Endometrium (tissue), 2 donors: Measurements from ENCODE around the gene ABHD5.

Source experiments
- FAIRE-seq: peaks from 2 replicates; lab custom pipeline; 2012; peaks lifted over from hg19 to GRCh38; lab: Jason Lieb, UNC
- donor health status: control.
- donor health status: control.

The ABHD5 gene

DNA sequence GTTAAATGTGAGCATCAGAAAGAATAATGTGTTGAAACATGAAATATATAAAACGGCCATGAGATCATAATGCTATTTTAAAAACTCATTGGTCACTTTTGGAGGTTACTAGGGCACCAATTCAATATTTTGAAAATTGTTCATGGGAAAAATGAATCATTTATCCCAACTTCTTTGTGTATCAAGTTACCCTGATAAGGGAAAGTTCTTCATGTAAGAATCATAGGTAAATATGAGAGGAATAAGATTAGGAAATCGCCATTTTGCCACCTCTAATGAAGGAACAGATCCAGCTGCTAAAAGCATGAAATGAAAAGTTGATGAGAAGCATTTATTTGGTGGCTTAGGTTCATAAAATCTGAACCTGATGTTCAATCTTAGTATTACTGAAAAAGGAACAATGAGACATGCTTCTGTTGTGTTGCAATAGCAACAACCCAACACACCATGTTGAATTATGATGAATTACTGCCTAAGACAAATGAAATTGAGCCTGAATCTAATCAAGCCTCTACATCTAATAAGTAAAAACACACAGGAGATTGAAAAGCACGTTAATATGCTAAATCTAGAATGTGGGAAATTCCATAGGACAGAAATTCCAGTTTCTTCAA is 32.5 kb downstream of the ABHD5 start:
- FAIRE-seq, result no peak

DNA sequence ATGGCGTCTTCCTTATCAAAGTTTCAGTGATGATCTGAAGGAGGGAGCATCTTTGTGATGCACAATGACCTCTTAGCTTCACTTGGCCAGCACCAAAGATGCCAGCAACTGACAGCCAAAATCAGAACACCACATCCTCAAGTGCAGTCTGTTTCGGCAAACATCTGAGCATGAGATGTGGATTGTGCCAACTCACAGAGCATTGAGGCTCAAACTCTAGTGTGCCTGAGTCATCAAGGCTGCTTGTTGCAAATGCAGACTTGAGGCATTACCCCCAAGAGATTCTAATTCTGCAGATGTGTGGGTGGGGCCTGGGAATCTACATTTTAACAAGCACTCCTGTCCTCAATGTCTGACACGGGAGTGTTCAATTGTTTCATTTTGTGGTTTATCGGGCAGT is 35.8 kb downstream of the ABHD5 start:
- no peak for FAIRE-seq

DNA sequence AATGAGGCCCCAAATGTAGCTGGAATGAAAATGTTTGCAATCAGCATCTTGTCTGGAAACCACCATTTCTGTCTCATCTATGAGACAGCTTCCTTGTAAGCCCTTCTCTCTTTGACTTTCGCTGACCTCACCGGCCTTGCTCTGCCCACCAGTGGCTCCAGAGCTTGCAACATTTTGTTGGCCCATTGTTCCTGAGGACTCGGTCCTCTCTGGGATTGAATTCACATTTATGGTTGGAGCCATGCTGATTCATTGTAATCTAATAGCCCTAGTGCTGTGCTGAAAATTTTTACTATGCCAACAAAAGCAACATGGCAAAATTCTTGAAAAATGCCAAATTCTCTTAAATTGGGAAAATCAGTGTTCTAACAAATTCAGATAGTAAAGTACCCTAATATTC is 37.2 kb downstream of the ABHD5 start:
- no peak for FAIRE-seq

DNA sequence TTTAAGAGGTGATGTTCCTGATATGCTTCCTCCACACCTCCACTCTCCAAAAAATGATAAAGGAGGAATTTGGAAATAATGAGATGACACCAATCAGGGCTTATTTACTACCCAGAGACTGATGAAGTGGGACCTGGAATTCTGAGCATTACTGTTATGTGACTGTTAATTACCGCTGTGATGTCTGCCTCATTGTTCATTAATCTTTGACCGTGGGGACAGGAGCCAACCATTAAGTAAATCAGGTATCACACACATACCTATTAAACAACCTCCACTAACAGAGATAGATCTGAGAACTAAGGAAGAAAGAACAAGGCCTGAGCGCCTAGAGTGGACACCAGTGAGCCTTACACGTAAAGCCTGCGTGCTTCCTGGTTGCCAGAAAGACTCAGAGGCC is 37.7 kb downstream of the ABHD5 start:
- FAIRE-seq, result no peak

DNA sequence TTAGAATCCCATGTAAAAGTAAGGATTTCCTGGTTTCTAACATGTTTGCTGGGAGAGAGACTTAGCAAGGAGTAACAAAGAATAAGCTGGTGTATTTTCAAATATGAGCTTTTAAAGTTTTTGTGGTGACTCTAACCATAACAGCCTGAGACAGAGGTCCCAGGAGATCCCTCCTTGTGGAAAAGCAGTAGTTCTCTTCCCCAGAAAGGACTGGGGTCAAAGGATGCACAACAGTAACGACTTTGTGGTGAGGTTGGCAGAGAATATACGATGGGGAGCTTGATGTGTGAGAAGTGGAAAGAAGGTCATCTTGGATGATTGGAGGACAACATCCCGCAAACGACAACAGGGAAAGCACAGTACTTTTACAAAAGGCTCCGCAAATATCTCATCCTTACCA is 38.2 kb downstream of the ABHD5 start:
- FAIRE-seq, result no peak

DNA sequence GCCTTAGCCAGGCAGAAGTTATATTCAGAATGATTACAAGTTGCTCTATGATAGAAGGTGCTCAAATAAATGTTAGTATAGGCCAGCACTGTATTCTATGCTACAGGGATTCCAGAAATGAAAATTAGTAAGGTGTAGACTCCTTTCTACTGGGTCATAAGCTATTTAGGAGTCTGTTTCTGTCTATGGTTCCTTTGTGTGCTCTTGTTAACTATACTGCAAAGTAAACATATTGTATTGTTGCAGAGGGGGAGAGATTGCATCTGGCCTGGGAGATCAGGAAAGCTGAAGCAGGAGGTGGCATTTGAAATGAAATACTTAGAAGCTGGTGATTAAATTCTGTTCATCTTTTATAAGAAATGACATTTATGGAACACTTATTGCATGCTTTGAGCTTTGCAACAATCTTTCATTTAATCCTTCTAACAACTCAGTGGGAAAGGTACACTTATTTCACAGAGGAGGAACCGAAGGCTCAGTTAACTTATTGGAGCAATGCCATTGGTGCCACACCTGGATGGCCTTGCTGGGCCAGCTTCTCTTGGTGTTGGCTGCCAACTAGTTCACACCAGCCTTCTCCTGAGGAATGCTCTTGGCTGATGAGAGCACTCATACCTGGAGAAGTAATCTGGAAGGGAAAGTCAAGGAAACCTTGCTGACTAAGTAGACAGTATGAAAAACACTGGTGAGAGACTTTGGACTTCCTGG is 39.1 kb downstream of the ABHD5 start:
- FAIRE-seq, result no peak

DNA sequence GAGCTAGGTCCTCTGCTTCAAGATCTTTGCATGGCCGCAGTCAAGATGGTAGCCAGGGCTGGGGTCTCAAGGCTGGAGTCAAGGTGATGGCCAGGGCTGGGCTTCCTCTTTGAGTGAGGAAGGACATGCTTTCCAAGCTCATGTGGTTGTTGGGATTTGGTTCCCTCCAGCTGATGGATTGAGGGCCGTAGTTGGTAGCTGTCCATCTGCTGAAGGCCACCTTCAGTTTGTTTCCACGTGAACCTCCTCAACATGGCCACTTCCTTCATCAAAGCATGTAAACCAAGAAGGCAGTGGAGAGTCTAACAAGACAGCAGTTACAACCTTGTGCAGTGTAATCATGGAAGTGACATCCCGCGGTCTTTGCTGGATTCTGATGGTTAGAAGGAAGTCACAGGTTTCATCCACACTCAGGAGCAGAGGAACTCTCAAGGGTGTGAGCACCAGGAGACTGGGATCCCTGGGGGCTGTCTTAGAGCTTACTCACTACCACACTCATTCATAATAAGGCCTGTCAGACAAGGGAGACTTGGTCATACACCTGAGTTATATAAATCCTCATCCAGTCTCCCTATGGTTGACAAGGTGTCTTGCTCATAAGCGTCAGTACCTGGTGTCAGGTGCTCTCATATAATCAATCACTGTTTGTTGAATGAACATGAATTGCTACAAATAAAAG is 42.1 kb downstream of the ABHD5 start:
- no peak for FAIRE-seq

DNA sequence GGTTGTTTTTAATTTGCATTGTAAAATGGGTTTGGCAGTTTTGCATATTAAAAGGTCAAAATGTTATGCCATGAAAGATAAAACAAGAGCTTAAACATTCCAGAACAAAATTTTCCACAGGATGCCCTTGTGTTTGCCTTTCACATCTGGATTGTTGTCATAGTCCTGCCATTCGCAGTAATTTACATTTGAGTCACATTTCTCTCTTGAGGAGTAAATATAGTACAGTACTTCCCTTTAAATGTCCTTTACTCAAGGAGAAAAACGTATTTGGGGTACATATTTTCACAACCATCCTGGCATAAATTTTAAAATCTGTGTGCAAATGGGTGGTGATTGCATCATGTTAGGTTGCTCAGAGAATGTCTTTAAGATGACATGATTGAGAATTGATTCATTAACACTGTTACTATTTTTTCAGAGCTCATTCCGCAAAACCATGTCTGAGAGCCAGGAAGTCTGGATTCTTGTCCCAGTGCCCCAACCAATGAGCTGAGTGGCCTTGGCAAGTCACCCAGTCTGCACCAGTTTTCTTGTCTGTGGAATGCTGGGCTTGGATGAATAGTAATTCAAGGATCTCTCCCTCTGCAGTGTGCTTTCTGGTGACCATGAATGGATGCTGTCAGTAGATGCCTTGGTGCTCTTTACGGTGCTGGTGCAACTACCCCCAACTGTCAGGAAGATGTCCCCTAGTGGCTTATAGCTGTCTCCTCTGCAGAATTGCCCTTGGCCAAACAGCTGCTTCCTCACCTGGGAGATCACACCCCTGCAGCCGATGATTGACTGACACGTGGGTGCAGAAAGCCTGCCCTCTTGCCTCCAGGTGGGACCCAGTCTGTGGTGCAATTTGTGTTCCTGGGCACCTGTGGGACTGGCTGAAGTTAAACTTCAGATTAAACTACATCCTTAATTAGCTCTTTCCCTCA is 43.0 kb downstream of the ABHD5 start:
- no peak for FAIRE-seq

DNA sequence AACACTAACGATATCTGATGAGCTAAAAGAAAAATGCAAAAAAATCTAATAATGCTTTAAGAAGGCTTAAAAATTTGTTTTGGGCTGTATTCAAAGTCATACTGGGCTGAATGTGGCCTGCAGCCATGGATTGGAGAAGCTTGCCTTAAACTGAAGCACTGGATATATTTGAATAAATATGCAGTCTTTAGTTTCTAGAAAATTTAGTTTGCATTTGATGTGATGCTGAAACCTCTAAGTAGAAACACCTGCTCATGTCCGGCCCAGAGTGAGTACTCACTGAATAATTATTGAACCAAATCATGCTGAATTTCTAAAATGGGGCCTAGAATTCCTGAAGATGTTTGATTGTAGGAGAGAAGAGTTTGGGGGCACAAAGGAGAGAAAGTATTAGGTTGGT is 43.9 kb downstream of the ABHD5 start:
- no peak for FAIRE-seq

DNA sequence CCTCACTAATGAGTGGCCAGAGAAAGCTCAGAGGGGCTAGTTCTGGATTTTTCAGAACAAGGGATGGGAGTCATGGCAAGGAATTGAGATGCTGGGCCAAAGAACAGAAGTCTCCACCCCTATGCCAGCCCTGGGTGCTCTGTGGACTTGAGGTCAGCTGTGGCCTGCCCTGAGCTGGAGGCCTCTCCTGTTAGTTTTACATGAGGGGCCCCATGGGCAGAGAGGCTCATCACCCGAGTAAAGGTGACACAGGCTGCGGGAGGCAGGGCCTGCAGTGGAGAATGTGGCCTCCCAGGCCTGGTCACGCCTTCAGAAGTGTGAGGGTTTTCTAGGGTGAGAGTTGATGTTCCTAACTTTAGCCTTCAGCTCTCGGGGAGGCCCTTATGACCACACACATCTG is 44.9 kb downstream of the ABHD5 start:
- no peak for FAIRE-seq

DNA sequence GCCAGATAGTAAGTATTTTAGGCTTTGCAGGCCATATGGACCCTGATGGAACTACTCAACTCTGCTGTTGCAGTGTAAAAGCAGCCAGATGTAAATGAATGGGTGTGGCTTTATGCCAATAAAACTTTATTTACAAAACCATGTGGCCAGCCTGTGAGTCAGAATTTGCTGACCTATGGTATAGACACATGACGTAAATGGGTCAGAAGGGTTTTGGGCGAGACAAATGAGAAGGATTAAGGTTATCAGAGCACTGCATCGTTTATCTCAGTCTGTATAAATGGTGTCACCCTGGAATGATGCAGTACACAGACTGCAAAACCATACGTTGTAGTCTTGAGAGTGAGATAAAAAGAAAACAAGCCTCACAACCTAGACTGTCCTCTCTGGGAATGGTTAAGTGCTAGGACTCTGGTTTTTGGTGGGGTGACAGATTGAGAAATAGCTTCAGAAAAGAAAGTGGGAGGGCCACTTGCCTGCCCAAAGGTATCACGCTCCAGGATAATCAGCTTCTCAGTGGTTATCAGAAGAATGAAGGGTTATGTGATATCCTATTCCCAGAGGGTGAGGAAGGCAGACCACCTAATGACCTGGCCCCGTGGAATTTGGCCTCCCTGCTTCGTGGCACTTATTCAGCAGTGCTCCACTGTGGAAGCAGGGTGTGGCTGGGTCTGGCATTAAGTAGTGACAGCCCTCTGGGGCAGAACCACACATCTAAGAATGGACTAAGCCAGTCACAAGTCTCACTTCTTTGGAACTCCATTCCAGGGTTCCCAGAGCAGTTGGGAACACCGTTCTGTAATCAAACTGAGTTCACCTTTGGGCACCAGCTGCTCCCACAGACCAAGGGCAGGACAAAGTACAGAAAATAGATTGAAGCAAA is 46.1 kb downstream of the ABHD5 start:
- FAIRE-seq, result no peak

DNA sequence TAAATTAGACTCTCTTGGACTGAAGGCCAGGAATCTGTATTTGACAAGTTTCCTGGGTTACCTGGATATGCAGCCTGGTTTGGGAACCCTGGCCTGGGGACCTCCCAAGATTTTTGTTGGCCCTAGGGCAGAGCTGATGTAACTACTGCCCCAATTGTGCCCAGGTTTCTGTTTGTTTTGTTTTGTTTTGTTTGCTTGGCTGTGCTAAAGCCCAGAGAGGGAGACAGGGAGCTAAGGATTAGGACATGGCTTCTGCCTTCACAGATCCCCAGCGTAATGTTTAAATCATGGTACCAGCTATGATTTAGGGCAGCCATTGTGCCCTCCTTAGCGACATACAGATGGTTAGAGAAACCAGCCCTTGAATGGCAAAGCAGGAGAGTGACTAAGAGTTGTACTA is 47.6 kb downstream of the ABHD5 start:
- no peak for FAIRE-seq

DNA sequence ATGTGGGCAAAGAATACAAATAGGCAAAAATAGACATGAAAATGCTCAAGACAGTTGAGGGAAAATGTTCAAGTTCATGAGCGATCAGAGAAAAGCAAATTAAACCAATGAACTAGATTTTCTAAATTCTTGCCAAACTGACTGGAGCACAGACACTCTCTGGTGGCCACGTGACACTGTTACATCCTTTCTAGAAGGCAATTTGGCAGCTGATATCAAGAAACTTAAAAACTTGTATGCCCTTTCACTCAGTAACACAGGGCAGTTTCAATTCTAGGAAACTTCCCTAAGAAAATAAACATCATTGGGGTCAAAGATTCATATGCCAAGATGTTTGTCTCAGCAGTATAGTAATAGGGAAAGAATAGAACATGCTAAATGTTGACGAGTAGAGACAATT is 52.2 kb downstream of the ABHD5 start:
- no peak for FAIRE-seq

DNA sequence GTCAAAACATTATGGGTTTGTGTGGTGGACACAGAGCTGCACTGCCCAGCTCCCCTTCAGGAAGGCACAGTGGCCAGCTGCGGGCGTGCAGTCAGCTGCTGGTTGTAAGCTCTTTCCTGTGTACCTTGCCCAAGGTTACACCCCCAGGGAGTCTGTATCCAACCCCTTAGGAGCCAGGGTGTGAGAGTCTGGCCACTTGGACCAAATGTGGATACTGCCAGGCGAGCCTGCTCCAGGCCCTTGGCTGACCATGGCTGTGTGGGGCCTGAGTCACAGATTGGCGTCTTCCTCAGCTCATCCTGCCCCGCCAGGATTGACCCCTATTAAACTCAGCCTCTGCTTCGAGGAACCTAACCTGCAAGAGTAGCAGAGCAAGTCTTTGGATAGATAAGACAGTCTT is 56.9 kb downstream of the ABHD5 start:
- no peak for FAIRE-seq

DNA sequence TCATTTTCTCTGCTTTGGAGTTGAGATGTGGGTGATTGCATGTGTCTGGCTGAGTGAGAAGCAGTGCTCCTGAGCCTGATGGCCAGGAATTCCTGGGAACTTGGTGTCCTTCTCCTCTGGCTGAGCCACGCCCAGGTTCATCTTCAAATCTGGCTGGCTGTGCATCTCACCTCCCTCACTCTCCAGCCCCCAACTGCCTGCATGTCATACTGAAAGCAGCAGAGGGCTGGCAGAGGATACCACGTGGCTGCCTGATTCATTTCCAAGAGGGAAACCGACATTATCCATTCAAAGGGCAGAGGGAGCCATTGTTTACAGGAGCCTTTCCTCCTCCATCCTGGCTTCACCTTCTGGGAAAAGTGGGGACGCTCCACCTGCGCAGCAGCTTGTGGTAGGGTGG is 57.4 kb downstream of the ABHD5 start:
- FAIRE-seq, result no peak

DNA sequence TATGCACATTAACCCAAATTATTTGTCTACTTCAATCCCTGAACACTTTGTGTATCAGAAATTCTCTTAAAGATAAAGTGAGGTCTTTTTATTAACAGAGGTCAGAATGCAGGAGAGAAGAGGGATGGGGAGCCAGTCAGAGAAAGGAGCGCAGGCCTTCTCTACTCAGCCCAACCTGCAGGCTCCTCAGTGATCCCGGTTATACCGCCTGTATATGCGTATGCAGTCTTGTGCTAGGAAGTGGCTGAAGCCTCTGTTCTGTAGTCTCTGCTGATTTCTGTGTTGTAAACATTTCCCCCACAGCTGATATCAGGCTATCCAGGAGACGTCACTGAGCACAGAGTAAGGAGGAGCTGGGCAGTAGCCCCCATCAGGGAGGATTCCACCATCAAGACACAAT is 57.9 kb downstream of the ABHD5 start:
- no peak for FAIRE-seq

DNA sequence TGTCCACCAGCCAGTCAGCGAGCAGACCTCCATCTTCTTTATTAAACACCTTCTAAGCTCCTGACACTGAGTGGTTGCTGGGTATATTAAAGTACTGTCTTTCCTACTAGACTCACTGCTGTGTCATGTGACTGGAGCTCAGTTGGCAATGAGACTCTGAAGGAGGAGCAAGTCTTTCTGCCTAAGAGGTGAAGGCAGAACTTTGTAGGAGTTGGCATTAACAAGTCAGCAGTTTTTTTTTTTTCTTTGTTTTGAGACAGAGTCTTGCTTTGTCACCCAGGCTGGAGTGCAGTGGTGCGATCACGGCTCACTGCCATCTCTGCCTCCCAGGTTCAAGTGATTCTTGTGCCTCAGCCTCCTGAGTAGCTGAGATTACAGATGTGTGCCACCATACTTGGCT is 62.2 kb downstream of the ABHD5 start:
- FAIRE-seq, result no peak

DNA sequence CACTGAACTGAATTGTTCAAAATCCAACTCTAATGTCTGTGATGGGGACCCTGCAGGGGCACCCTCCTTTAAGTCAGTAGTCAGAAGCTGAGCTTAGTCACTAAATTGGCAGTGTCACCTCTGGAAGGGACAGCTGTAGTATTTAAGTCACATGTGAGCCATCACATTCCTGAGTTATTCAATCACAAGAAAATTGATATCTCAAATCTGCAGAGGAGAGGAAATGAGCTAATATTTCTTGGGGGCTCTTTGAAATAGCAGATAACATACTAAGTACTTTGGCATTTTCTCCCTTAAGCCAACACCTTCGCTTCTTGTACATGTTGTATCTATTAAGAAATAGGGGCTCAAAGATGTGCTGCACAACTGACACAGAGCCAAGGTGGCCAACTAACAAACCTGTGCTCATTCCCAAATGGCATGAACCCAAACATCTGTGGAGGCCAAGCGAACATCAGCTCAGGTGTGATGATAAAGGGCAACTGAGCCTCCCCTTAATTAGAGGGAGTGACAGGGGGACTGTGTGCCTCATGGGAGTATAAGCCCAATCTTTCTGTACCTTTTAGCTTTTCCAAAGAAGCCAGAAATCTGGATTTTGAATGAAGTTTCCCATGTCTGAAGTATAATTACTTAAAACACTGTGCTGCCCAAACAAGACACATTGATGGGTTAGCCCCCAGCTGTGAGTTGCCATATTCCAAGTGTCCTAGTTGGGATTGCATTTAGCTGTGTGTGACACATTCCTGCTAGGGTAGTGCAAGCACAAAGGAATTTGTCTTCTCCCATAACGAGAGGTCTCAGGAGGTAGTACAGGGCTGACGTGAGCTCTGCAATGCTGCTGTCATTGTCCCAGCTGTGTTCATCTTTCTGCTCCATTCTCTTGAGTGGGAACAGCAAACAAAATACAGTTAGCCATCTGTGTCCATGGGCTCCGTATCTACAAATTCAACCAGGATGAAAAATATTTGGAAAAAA is 63.3 kb downstream of the ABHD5 start:
- no peak for FAIRE-seq

DNA sequence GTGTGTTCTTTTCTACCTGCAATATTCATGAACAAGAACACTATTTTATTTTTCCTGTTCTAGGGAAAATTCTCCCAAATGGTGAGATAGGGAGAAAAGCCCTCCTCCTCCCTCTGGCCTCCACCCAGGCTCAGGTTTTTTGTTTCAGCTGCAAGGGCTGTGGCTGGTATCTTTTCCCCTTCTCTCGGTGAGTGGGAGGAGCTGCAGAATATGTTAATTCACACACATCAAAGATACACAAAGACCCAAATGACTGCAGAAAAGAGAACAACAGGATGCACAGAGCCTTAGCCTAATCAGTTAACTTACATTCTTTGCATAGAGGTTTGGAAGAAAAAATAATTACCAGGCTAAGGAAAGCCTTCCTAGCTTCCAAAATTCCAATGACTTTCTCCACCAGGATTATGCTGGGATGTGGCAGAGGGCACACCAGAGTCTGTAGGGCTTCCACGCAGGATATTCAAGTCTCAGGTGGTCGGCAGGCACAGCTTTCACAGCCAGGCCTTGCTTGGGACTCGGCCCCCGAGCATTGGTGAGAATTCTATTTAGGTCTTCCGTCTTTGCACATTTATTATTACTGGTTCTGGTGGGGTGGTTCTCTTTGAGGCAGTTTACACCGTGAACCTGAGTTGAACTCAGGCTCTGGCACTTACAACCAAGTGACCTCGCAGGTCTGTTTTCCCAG is 64.9 kb downstream of the ABHD5 start:
- FAIRE-seq, result no peak
